BE2C (cell line): Measurements from ENCODE around the gene FAM120B.

Source experiments
- DNase-seq: peaks from one replicate; pipeline ENCODE4 v3.0.0-alpha.2; 2020
- H3K27me3 ChIP-seq: fragments of 250-450 bp; sonication (Bioruptor Pico); 2 replicates; pipeline ENCODE4 v1.5.1; 2020; ENCODE audit warnings: mild to moderate bottlenecking
- H3K36me3 ChIP-seq: fragments of 250-450 bp; sonication (Bioruptor Pico); 2 replicates; pipeline ENCODE4 v1.5.1; 2020; ENCODE audit warnings: mild to moderate bottlenecking
- H3K4me1 ChIP-seq: fragments of 250-450 bp; sonication (Bioruptor Pico); 2 replicates; pipeline ENCODE4 v1.5.1; 2020
- H3K4me3 ChIP-seq: 2 replicates; pipeline ENCODE4 v1.5.1; 2011; ENCODE audit warnings: low read depth, low read length
- H3K9me3 ChIP-seq: fragments of 250-450 bp; sonication (Bioruptor Pico); 2 replicates; pipeline ENCODE4 v1.5.1; 2020
- TF ChIP-seq, protein P1 (sequence below): IDR thresholded peaks from 2 replicates; pipeline ENCODE4 v1.5.1; 2012; ENCODE audit warnings: mild to moderate bottlenecking, low read depth, low read length

Gene FAM120B

DNA sequence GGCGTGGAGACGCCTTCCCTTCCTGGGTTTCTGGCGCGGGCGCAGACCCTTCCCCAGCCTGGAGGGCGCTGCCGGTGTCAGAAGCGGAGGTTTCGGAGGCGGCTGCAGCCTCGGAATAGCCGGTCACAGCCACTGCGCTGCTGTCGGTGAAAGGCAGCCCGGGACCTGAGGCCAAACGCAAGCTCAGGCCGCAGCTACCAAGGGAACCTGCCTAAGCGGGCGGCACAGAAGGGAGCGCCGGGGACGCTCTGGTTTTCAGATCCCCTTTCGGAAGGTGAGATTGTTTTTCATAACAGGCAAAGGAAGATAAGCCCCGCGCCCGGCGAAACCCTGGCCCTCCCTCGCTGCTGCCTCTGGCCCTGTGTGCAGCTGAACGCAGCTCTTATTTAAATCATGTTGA lies 116.5 kb downstream of the FAM120B start:
- H3K9me3 ChIP-seq = no peaks in the 10 kb centered on the region
- peak overlapping the region; percentile 29 for H3K4me3 ChIP-seq
- no peaks in the 10 kb centered on the region for H3K36me3 ChIP-seq
- no peaks in the 10 kb centered on the region for H3K4me1 ChIP-seq
- TF ChIP-seq, protein P1, sequence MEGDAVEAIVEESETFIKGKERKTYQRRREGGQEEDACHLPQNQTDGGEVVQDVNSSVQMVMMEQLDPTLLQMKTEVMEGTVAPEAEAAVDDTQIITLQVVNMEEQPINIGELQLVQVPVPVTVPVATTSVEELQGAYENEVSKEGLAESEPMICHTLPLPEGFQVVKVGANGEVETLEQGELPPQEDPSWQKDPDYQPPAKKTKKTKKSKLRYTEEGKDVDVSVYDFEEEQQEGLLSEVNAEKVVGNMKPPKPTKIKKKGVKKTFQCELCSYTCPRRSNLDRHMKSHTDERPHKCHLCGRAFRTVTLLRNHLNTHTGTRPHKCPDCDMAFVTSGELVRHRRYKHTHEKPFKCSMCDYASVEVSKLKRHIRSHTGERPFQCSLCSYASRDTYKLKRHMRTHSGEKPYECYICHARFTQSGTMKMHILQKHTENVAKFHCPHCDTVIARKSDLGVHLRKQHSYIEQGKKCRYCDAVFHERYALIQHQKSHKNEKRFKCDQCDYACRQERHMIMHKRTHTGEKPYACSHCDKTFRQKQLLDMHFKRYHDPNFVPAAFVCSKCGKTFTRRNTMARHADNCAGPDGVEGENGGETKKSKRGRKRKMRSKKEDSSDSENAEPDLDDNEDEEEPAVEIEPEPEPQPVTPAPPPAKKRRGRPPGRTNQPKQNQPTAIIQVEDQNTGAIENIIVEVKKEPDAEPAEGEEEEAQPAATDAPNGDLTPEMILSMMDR = no peak
- DNase-seq = no peak
- no peaks in the 10 kb centered on the region for H3K27me3 ChIP-seq

DNA sequence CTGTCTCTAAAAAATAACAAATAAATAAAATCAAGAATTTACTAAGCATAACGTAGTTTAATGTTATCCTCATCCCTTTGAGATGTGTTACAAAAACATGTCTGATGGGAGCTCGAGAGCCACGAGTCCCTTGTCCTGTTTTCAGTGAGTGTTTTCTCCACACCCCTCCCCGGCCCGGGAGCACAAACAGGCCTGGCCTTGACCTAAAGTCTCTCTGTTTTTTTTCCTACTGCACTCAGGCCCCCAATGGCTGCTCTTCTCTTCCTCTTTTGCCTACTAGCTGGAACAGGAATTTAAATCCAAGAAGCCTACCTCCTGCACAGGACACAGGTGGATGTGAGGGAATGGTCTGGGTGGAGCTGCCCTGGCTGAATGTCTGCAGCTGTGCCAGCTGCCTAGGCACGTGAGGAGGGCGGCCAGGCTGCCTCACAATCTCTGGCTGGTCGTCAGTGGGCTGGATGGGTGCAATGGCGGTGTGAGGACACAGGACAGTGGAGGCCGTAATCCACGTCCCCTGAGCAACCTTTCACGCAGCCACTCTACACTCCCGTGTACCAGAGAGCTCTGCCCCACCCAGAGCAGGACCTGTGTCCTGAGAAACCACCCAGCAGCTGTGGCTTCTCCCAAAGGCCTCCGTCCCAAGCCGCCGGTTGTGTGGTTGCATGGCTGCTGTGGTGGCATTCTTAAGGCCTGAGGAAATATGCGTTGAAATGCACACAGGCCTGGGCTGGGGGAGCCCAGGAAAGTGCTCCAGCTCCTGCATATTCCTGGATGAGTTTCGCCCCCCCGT lies 117.5 kb downstream of the FAM120B start:
- H3K36me3 ChIP-seq = no peaks in the 10 kb centered on the region
- no peaks in the 10 kb centered on the region for H3K4me1 ChIP-seq
- H3K4me3 ChIP-seq = no peak overlapping the region
- TF ChIP-seq, protein P1 = no peak
- no peaks in the 10 kb centered on the region for H3K9me3 ChIP-seq
- DNase-seq = no peak
- no peaks in the 10 kb centered on the region for H3K27me3 ChIP-seq

DNA sequence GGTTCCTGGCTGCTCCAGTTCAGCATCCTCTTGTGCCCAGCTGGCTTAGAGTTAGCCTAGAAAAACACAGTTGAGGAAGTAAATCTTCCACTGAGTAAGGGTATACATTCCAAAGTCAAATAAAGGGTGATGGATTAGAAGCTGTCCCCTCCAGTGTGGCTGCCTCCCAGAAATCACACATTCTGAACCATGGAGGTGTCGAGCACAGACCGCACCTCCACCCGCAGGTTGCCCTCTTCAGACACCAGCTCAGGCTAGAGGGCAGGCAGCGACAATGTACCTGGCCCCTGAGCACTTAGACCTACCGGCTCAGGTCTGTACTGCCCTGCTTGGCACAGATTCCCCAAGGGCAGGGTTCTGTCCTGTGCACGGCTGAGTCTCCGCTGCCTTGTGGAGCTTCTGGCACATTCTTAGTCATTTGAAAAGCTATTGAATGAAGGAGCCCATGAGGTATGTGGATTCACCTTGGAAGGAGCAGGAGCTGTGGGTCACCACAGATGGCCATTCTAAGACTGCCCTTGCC lies 118.1 kb downstream of the FAM120B start:
- TF ChIP-seq, protein P1 = no peak
- no peaks in the 10 kb centered on the region for H3K27me3 ChIP-seq
- no peaks in the 10 kb centered on the region for H3K9me3 ChIP-seq
- H3K36me3 ChIP-seq = no peaks in the 10 kb centered on the region
- no peaks in the 10 kb centered on the region for H3K4me1 ChIP-seq
- H3K4me3 ChIP-seq = no peak overlapping the region
- no peak for DNase-seq

DNA sequence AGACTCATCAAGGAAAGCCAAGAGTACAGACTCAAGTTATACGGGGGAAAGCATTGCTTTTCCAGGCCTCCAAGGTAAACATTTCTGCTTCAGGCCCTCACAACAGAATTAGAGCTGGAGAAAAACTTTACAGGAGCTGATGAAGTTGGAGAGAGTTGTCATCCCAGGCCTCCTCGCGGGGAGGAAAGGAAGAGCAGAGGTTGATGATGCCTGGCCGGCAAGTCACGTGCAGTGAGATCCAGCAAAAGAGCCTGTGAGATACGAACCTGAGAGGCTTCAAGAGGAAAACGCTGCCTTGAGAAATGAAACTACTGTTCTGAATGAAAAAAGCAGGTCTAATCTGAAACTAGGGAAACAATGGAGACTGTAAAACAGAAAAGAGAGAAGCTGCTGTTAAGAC lies 122.9 kb downstream of the FAM120B start:
- TF ChIP-seq, protein P1 = no peak
- H3K27me3 ChIP-seq = no peaks in the 10 kb centered on the region

DNA sequence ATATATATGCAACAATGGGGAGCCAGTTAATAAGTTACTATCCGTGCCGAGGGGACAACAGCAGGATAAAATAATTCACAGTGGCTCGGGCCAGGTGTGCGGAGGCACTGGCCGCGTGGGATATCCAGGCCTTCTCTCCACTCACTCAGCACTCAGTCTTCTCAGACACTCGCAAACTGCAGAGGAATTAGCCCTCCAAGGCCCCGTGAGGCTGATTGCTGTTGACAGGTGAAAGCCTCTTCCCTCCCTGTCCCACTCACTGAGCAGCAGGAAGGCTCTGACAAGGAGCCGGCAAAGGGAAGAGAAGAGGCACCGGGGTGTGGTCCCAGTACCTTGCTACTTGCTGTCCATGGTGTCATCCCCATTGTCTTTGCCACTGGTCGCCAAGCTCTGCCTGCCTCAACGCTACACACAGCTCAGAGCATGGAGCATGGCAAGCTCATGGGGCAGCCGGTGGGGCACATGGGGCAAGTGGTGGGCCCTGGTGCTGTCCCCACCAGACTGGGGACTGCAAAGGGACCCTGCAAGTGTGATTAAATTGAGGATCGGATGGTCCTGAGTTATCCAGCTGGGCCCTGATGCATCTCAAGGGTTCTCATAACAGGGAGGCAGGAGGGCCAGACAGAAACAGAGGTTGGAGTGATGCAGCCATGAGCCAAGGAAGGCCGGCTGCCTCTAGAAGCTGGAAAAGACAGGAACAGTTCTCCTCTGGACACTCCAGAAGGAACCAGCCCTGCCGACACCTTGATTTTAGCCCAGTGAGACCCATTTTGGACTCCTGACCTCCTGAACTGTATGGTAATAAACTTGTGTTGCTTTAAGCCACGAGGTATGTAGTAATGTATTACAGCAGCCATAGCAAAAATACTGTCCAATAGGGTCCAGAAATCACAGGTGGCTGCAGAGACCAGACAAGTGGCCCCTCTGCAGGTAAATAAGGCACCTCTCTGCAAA lies 126.9 kb downstream of the FAM120B start:
- no peak for DNase-seq
- peaks cover 6% of the 10 kb centered on the region for H3K4me1 ChIP-seq
- H3K36me3 ChIP-seq = no peaks in the 10 kb centered on the region
- no peaks in the 10 kb centered on the region for H3K27me3 ChIP-seq
- no peaks in the 10 kb centered on the region for H3K9me3 ChIP-seq
- TF ChIP-seq, protein P1 = no peak
- H3K4me3 ChIP-seq = no peak overlapping the region

More for the DNA sequence above, 122.9 kb downstream of the FAM120B start:
- Histone ChIP-seq H3K4me3 (no peak overlapping the region), H3K4me1 (no peaks in the 10 kb centered on the region), H3K36me3 (no peaks in the 10 kb centered on the region), H3K9me3 (no peaks in the 10 kb centered on the region)
- DNase-seq = no peak
